Epithelial cell of esophagus (primary cell): ENCODE measurements around the gene BTD.

Source experiments
- DNase-seq: peaks from one replicate; pipeline ENCODE4 v3.0.0; 2010; ENCODE audit warnings: low read depth
- H3K4me3 ChIP-seq: 2 replicates; pipeline ENCODE4 v1.5.1; 2011; ENCODE audit warnings: mild to moderate bottlenecking, low read length, control low read depth
- CTCF ChIP-seq: IDR thresholded peaks from 2 replicates; pipeline ENCODE4 v1.5.1; 2011; ENCODE audit warnings: low read depth, mild to moderate bottlenecking, low read length, control low read depth, inconsistent platforms; ENCODE audit not compliant: insufficient read depth; ENCODE audit errors: missing control alignments

The BTD gene

GRCh38 chr3:15660055-15660935 is 58.8 kb downstream of the BTD start:
- DNase-seq = no peak
- no peak for TF ChIP-seq CTCF
- no peak overlapping the region for H3K4me3 ChIP-seq

GRCh38 chr3:15664144-15664543 is 62.6 kb downstream of the BTD start:
- no peak for DNase-seq
- no peak for TF ChIP-seq CTCF
- no peak overlapping the region for H3K4me3 ChIP-seq

GRCh38 chr3:15665510-15666150 is 64.1 kb downstream of the BTD start:
- no peak overlapping the region for H3K4me3 ChIP-seq
- TF ChIP-seq CTCF = no peak

GRCh38 chr3:15666277-15666676 is 64.7 kb downstream of the BTD start:
- no peak for TF ChIP-seq CTCF
- no peak for DNase-seq
- no peak overlapping the region for H3K4me3 ChIP-seq

More at GRCh38 chr3:15665510-15666150, 64.1 kb downstream of the BTD start:
- DNase-seq = peak; percentile 30

GRCh38 chr3:15667484-15667883 is 65.9 kb downstream of the BTD start:
- DNase-seq = no peak
- no peak for TF ChIP-seq CTCF
- H3K4me3 ChIP-seq = no peak overlapping the region

- H3K4me3 ChIP-seq = no peak overlapping the region
- TF ChIP-seq CTCF = no peak
- DNase-seq = no peak
Observed at GRCh38 chr3:15673536-15673935, 72.0 kb downstream of the BTD start.

GRCh38 chr3:15676259-15676658 is 74.7 kb downstream of the BTD start:
- TF ChIP-seq CTCF = no peak
- no peak overlapping the region for H3K4me3 ChIP-seq
- DNase-seq = no peak
